Adipocyte (in vitro differentiated cells): Measurements from ENCODE around the gene PTPRO.

Source experiments
- DNase-seq: peaks from one replicate; pipeline ENCODE4 v3.0.0-alpha.2; 2015; ENCODE audit warnings: low read depth
- H3K27me3 ChIP-seq: replicated peaks from 2 replicates; pipeline ENCODE4 v1.7.0; 2013; ENCODE audit warnings: mild to moderate bottlenecking, low read length, moderate library complexity; ENCODE audit not compliant: control insufficient read depth, insufficient read depth
- H3K36me3 ChIP-seq: 2 replicates; pipeline ENCODE4 v1.7.0; 2013; ENCODE audit warnings: low read length, mild to moderate bottlenecking, moderate library complexity; ENCODE audit not compliant: control insufficient read depth, insufficient read depth, severe bottlenecking
- H3K4me1 ChIP-seq: 2 replicates; pipeline ENCODE4 v1.7.0; 2013; ENCODE audit warnings: mild to moderate bottlenecking, low read length, moderate library complexity; ENCODE audit not compliant: control insufficient read depth, insufficient read depth
- H3K4me3 ChIP-seq: 2 replicates; pipeline ENCODE4 v1.7.0; 2013; ENCODE audit warnings: mild to moderate bottlenecking, low read length, moderate library complexity
- H3K9ac ChIP-seq: 2 replicates; pipeline ENCODE4 v1.7.0; 2013; ENCODE audit warnings: mild to moderate bottlenecking, low read length, moderate library complexity
- H3K9me3 ChIP-seq: 2 replicates; pipeline ENCODE4 v1.7.0; 2013; ENCODE audit warnings: mild to moderate bottlenecking, low read length, moderate library complexity; ENCODE audit not compliant: control insufficient read depth

PTPRO gene

GRCh38 chr12:15453613-15454012 is 131.3 kb downstream of the PTPRO start:
- no peaks in the 10 kb centered on the region for H3K27me3 ChIP-seq
- DNase-seq = no peak
- no peaks in the 10 kb centered on the region for H3K36me3 ChIP-seq
- peaks cover 25% of the 10 kb centered on the region for H3K9me3 ChIP-seq
- H3K4me1 ChIP-seq = no peaks in the 10 kb centered on the region
- no peak overlapping the region for H3K4me3 ChIP-seq
- no peak overlapping the region for H3K9ac ChIP-seq

GRCh38 chr12:15458008-15458407 is 135.7 kb downstream of the PTPRO start:
- Histone ChIP-seq H3K9me3 (peaks cover 45% of the 10 kb centered on the region), H3K27me3 (no peaks in the 10 kb centered on the region), H3K4me1 (no peaks in the 10 kb centered on the region), H3K4me3 (no peak overlapping the region), H3K36me3 (no peaks in the 10 kb centered on the region), H3K9ac (no peak overlapping the region)
- no peak for DNase-seq

- H3K4me1 ChIP-seq = no peaks in the 10 kb centered on the region
- no peaks in the 10 kb centered on the region for H3K36me3 ChIP-seq
- no peak overlapping the region for H3K9ac ChIP-seq
- DNase-seq = no peak
- H3K4me3 ChIP-seq = no peak overlapping the region
- H3K27me3 ChIP-seq = peaks cover 17% of the 10 kb centered on the region
- no peaks in the 10 kb centered on the region for H3K9me3 ChIP-seq
Observed at GRCh38 chr12:15468911-15469310, 146.6 kb downstream of the PTPRO start.

- Histone ChIP-seq H3K4me3 (no peak overlapping the region), H3K9ac (no peak overlapping the region), H3K9me3 (no peaks in the 10 kb centered on the region), H3K36me3 (no peaks in the 10 kb centered on the region), H3K27me3 (peaks cover 20% of the 10 kb centered on the region), H3K4me1 (no peaks in the 10 kb centered on the region)
- DNase-seq = no peak
Observed at GRCh38 chr12:15469356-15469755, 147.0 kb downstream of the PTPRO start.

- Histone ChIP-seq H3K36me3 (no peaks in the 10 kb centered on the region), H3K4me3 (no peak overlapping the region), H3K27me3 (peaks cover 18% of the 10 kb centered on the region), H3K9ac (no peak overlapping the region), H3K4me1 (no peaks in the 10 kb centered on the region), H3K9me3 (no peaks in the 10 kb centered on the region)
- DNase-seq = no peak
Observed at GRCh38 chr12:15472036-15472435, 149.7 kb downstream of the PTPRO start.

- Histone ChIP-seq H3K27me3 (peaks cover 15% of the 10 kb centered on the region), H3K9me3 (no peaks in the 10 kb centered on the region), H3K4me1 (no peaks in the 10 kb centered on the region), H3K36me3 (no peaks in the 10 kb centered on the region), H3K4me3 (no peak overlapping the region), H3K9ac (no peak overlapping the region)
- no peak for DNase-seq
Observed at GRCh38 chr12:15474766-15475165, 152.5 kb downstream of the PTPRO start.

- no peaks in the 10 kb centered on the region for H3K9me3 ChIP-seq
- DNase-seq = no peak
- no peak overlapping the region for H3K4me3 ChIP-seq
- H3K36me3 ChIP-seq = no peaks in the 10 kb centered on the region
- peaks cover 10% of the 10 kb centered on the region for H3K4me1 ChIP-seq
- H3K27me3 ChIP-seq = peaks cover 7% of the 10 kb centered on the region
- H3K9ac ChIP-seq = no peak overlapping the region
Observed at GRCh38 chr12:15477761-15478160, 155.5 kb downstream of the PTPRO start.

- Histone ChIP-seq H3K27me3 (no peaks in the 10 kb centered on the region), H3K36me3 (no peaks in the 10 kb centered on the region), H3K9me3 (no peaks in the 10 kb centered on the region), H3K4me1 (peaks cover 13% of the 10 kb centered on the region), H3K9ac (no peak overlapping the region), H3K4me3 (no peak overlapping the region)
- DNase-seq = no peak
Observed at GRCh38 chr12:15481846-15482245, 159.5 kb downstream of the PTPRO start.

GRCh38 chr12:15485466-15485865 is 163.2 kb downstream of the PTPRO start:
- H3K4me1 ChIP-seq = peaks cover 13% of the 10 kb centered on the region
- H3K27me3 ChIP-seq = no peaks in the 10 kb centered on the region
- no peaks in the 10 kb centered on the region for H3K9me3 ChIP-seq
- H3K36me3 ChIP-seq = no peaks in the 10 kb centered on the region
- no peak overlapping the region for H3K9ac ChIP-seq
- no peak for DNase-seq
- H3K4me3 ChIP-seq = no peak overlapping the region

- no peak for DNase-seq
- no peaks in the 10 kb centered on the region for H3K36me3 ChIP-seq
- H3K4me1 ChIP-seq = peaks cover 3% of the 10 kb centered on the region
- H3K27me3 ChIP-seq = no peaks in the 10 kb centered on the region
- H3K9ac ChIP-seq = no peak overlapping the region
- no peaks in the 10 kb centered on the region for H3K9me3 ChIP-seq
- no peak overlapping the region for H3K4me3 ChIP-seq
Observed at GRCh38 chr12:15486859-15487258, 164.6 kb downstream of the PTPRO start.

GRCh38 chr12:15488481-15488880 is 166.2 kb downstream of the PTPRO start:
- Histone ChIP-seq H3K4me1 (peaks cover 3% of the 10 kb centered on the region), H3K9ac (no peak overlapping the region), H3K36me3 (no peaks in the 10 kb centered on the region), H3K9me3 (peaks cover 8% of the 10 kb centered on the region), H3K27me3 (no peaks in the 10 kb centered on the region), H3K4me3 (no peak overlapping the region)
- no peak for DNase-seq

GRCh38 chr12:15494329-15495046 is 172.2 kb downstream of the PTPRO start:
- peaks cover 8% of the 10 kb centered on the region for H3K9me3 ChIP-seq
- no peaks in the 10 kb centered on the region for H3K27me3 ChIP-seq
- H3K4me1 ChIP-seq = no peaks in the 10 kb centered on the region
- DNase-seq = no peak
- H3K36me3 ChIP-seq = no peaks in the 10 kb centered on the region
- no peak overlapping the region for H3K4me3 ChIP-seq
- no peak overlapping the region for H3K9ac ChIP-seq
